B cell (primary cell): ENCODE measurements around the gene FAM3A. TPM values are rescaled to one million over a fixed set of nuclear protein-coding genes. Genes with fewer than 3 reads are reported as not detected.

Source experiments
- ATAC-seq: fragments of 200-7000 bp; cut with Tn5 transposase; one replicate; pipeline ENCODE4 v1.10.0; 2021; ENCODE audit warnings: low read depth, mild to moderate bottlenecking, moderate number of reproducible peaks, moderate library complexity
- CTCF ChIA-PET: fragments of 350-600 bp; sonication (Branson Sonifier 250); formaldehyde crosslinking; loops from one replicate; lab custom pipeline; 2021; ENCODE audit warnings: antibody characterized with exemption, inconsistent platforms; lab: Charles Lee
- POLR2A ChIA-PET: fragments of 350-600 bp; sonication (Branson Sonifier 250); formaldehyde crosslinking; loops from one replicate; lab custom pipeline; 2021; ENCODE audit warnings: antibody characterized with exemption; lab: Charles Lee
- DNase-seq: peaks from one replicate; pipeline ENCODE4 v3.0.0; 2013
- H2AFZ ChIP-seq: 2 replicates; pipeline ENCODE4 v1.6.1; 2012; ENCODE audit warnings: mild to moderate bottlenecking, low read depth, low read length; ENCODE audit not compliant: insufficient read depth, poor library complexity, severe bottlenecking
- H3K27ac ChIP-seq, 2 donors: 1 replicate in 1 of 2; 2 replicates in 1 of 2; pipeline ENCODE4 v1.5.1; 2012 to 2013; ENCODE audit warnings: low read length in 2 of 2, mild to moderate bottlenecking in 2 of 2, moderate library complexity in 1 of 2
- H3K27me3 ChIP-seq, 4 experiments: fragments of 200-600 bp in 1 of 4; sonication (generic) in 1 of 4; replicated peaks in 1 of 4; 1 replicate in 2 of 4; 2 replicates in 2 of 4; pipeline versions ENCODE4 v1.6.1 to v1.7.0; 2013 to 2016; ENCODE audit warnings: low read length in 3 of 4, mild to moderate bottlenecking in 2 of 4, mixed read lengths in 1 of 4, moderate library complexity in 1 of 4; ENCODE audit not compliant: insufficient read depth in 4 of 4, control insufficient read depth in 3 of 4; ENCODE audit errors: control extremely low read depth in 1 of 4
- H3K36me3 ChIP-seq, 2 experiments: replicated peaks in 1 of 2; 1 replicate in 1 of 2; 2 replicates in 1 of 2; pipeline versions ENCODE4 v1.6.1 to v1.7.1; 2013; ENCODE audit warnings: low read length in 1 of 2; ENCODE audit not compliant: insufficient read depth in 2 of 2, control insufficient read depth in 1 of 2; ENCODE audit errors: control extremely low read depth in 1 of 2, extremely low read depth in 1 of 2
- H3K4me1 ChIP-seq, 2 donors: fragments of 200-600 bp in 1 of 2; sonication (generic) in 1 of 2; 1 replicate in 1 of 2; 2 replicates in 1 of 2; pipeline versions ENCODE4 v1.5.1 to v1.6.1; 2013 to 2017; ENCODE audit warnings: low read length in 2 of 2; ENCODE audit not compliant: control insufficient read depth in 2 of 2, insufficient read depth in 2 of 2
- H3K4me2 ChIP-seq: replicated peaks from 2 replicates; pipeline ENCODE3; 2012; ENCODE audit warnings: mild to moderate bottlenecking, low read depth, low read length; ENCODE audit not compliant: poor library complexity, severe bottlenecking
- H3K4me3 ChIP-seq, 5 experiments: fragments of 200-600 bp in 1 of 5; sonication (generic) in 1 of 5; 1 replicate in 3 of 5; 2 replicates in 2 of 5; pipeline versions ENCODE4 v1.5.1 to v1.7.0; 2011 to 2016; ENCODE audit warnings: low read length in 4 of 5, mild to moderate bottlenecking in 4 of 5, low read depth in 2 of 5, control low read depth in 1 of 5, moderate library complexity in 1 of 5; ENCODE audit not compliant: insufficient read depth in 1 of 5; ENCODE audit errors: control extremely low read depth in 1 of 5, extremely low read depth in 1 of 5
- H3K79me2 ChIP-seq: fragments of 200-600 bp; sonication (generic); one replicate; pipeline ENCODE4 v1.6.0; 2016; ENCODE audit warnings: low read length; ENCODE audit not compliant: control insufficient read depth, insufficient read depth
- H3K9ac ChIP-seq: fragments of 200-600 bp; sonication (generic); 2 replicates; pipeline ENCODE4 v1.6.1; 2017; ENCODE audit warnings: mild to moderate bottlenecking, low read length, moderate library complexity
- H3K9me3 ChIP-seq, 3 donors: one replicate each; pipeline versions ENCODE4 v1.6.1 to v1.7.1; 2013; ENCODE audit warnings: low read length in 2 of 3; ENCODE audit not compliant: control insufficient read depth in 2 of 3, insufficient read depth in 1 of 3; ENCODE audit errors: control extremely low read depth in 1 of 3
- H4K20me1 ChIP-seq: 2 replicates; pipeline ENCODE4 v1.6.0; 2012; ENCODE audit warnings: mild to moderate bottlenecking, low read length; ENCODE audit not compliant: insufficient read depth, control insufficient read depth, poor library complexity, severe bottlenecking
- H3K27ac Mint-ChIP-seq: one replicate; pipeline ENCODE4 v1.8.0; 2021; ENCODE audit warnings: mixed read lengths
- H3K27me3 Mint-ChIP-seq: one replicate; pipeline ENCODE4 v1.8.0; 2021; ENCODE audit warnings: mixed read lengths
- H3K4me1 Mint-ChIP-seq: one replicate; pipeline ENCODE4 v1.8.0; 2021; ENCODE audit warnings: mixed read lengths
- H3K4me3 Mint-ChIP-seq: one replicate; pipeline ENCODE4 v1.8.0; 2021; ENCODE audit warnings: mixed read lengths
- H3K9me3 Mint-ChIP-seq: one replicate; pipeline ENCODE4 v1.8.0; 2022; ENCODE audit warnings: mixed read lengths; ENCODE audit not compliant: insufficient read depth
- EZH2 ChIP-seq: IDR thresholded peaks from 2 replicates; pipeline ENCODE4 v1.6.1; 2012; ENCODE audit warnings: borderline replicate concordance, low read depth, mild to moderate bottlenecking, moderate library complexity, low read length; ENCODE audit not compliant: insufficient read depth, poor library complexity, severe bottlenecking
- WGBS: methylation state at CpG from one replicate; pipeline ENCODE4 v1.1.5; 2013; ENCODE audit warnings: missing lambda C conversion rate; ENCODE audit not compliant: insufficient coverage; 5-methylcytosine and 5-hydroxymethylcytosine counted together
- intact Hi-C: fragments of 100-400 bp; cut with micrococcal nuclease; formaldehyde crosslinking; loops from one replicate; pipeline ENCODE4 v1.10.0; 2022
- polyA plus RNA-seq: library from polyadenylated mRNA; depleted of rRNA; stranded (reverse); fragments of >200 nt; gene quantifications from 2 replicates; pipeline ENCODE4 v1.2.3, GENCODE V29; 2012
- total RNA-seq, 2 donors: library from RNA; stranded (reverse); fragments of 120-200 nt in 1 of 2; gene quantifications; 1 replicate in 1 of 2; 2 replicates in 1 of 2; pipeline versions ENCODE4 v1.2.3 to v1.2.4, GENCODE V29; 2013 to 2022
- TF ChIP-seq, protein P1 (sequence below): fragments of 200-600 bp; IDR thresholded peaks from one replicate; pipeline ENCODE4 v1.8.0; 2022; ENCODE audit warnings: antibody characterized with exemption, mild to moderate bottlenecking

The FAM3A gene
- total and polyA plus RNA-seq, 2 donors (not counting 1 experiment from before 2014, with no cell fraction given), result 39.6 to 59.4 TPM

DNA sequence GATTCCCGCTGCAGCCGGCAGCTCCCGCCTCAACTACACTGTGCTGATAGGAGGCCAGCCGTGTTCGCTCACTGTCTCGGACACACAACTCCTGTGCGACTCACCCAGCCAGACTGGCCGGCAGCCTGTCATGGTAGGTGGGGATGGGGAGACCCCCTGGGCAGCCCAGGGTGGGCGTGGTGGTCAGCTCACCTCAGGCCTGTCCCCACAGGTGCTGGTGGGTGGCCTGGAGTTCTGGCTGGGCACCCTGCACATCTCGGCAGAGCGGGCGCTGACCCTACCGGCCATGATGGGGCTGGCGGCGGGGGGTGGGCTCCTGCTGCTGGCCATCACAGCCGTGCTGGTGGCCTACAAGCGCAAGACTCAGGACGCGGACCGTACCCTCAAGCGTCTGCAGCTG is 48.5 kb downstream of the FAM3A start:
- POLR2A ChIA-PET, result no interaction called here
- CTCF ChIA-PET, result no interaction called here
- no peak for ATAC-seq
- H3K4me3 ChIP-seq, result no peak overlapping the region
- H3K9ac ChIP-seq, result no peak overlapping the region
- Mint-ChIP-seq H3K27ac (no peak overlapping the region), H3K27me3 (no peaks in the 10 kb centered on the region), H3K4me1 (no peaks in the 10 kb centered on the region), H3K9me3 (no peaks in the 10 kb centered on the region), H3K4me3 (no peak overlapping the region)
- TF ChIP-seq EZH2, result no peak
- TF ChIP-seq, protein P1, sequence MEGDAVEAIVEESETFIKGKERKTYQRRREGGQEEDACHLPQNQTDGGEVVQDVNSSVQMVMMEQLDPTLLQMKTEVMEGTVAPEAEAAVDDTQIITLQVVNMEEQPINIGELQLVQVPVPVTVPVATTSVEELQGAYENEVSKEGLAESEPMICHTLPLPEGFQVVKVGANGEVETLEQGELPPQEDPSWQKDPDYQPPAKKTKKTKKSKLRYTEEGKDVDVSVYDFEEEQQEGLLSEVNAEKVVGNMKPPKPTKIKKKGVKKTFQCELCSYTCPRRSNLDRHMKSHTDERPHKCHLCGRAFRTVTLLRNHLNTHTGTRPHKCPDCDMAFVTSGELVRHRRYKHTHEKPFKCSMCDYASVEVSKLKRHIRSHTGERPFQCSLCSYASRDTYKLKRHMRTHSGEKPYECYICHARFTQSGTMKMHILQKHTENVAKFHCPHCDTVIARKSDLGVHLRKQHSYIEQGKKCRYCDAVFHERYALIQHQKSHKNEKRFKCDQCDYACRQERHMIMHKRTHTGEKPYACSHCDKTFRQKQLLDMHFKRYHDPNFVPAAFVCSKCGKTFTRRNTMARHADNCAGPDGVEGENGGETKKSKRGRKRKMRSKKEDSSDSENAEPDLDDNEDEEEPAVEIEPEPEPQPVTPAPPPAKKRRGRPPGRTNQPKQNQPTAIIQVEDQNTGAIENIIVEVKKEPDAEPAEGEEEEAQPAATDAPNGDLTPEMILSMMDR, result no peak
- no peaks in the 10 kb centered on the region for H3K27me3 ChIP-seq
- no peak overlapping the region for H2AFZ ChIP-seq
- H3K9me3 ChIP-seq, result no peaks in the 10 kb centered on the region
- no peaks in the 10 kb centered on the region for H4K20me1 ChIP-seq
- H3K4me2 ChIP-seq, result no peak overlapping the region
- H3K36me3 ChIP-seq, result peaks cover 0 to 35% of the 10 kb centered on the region in 2 experiments
- intact Hi-C loops, result no loop called here
- WGBS, result 99% methylated on average over 13 of the region's 21 CpGs
- no peaks in the 10 kb centered on the region for H3K4me1 ChIP-seq
- no peaks in the 10 kb centered on the region for H3K79me2 ChIP-seq
- H3K27ac ChIP-seq, result no peak overlapping the region
- DNase-seq, result no peak

DNA sequence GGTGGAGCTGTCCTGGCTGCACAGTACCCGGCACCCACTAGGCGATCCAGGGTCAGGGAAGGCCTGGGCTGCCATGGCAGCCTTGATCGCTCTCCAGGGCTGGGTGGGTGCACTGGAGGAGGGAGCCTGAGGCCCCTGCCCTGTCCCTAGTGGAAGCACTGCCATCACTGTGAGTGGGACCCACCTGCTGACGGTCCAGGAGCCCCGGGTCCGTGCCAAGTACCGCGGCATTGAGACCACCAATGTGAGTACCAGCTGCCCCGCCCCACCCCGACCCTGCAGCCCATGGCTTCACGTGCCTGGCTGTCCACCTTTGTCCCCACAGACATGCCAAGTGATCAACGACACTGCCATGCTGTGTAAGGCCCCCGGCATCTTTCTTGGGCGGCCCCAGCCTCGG is 49.1 kb downstream of the FAM3A start:
- Mint-ChIP-seq H3K4me3 (no peak overlapping the region), H3K27me3 (no peaks in the 10 kb centered on the region), H3K9me3 (no peaks in the 10 kb centered on the region), H3K27ac (no peak overlapping the region), H3K4me1 (no peaks in the 10 kb centered on the region)
- Histone ChIP-seq H2AFZ (no peak overlapping the region), H3K79me2 (no peaks in the 10 kb centered on the region), H3K9ac (no peak overlapping the region), H3K9me3 (no peaks in the 10 kb centered on the region), H4K20me1 (no peaks in the 10 kb centered on the region), H3K4me3 (no peak overlapping the region), H3K27ac (no peak overlapping the region), H3K27me3 (no peaks in the 10 kb centered on the region), H3K4me1 (no peaks in the 10 kb centered on the region), H3K36me3 (peaks cover 0 to 35% of the 10 kb centered on the region in 2 experiments), H3K4me2 (no peak overlapping the region)
- TF ChIP-seq EZH2, result no peak
- TF ChIP-seq, protein P1, result no peak
- WGBS, result 96% methylated on average over 13 of the region's 15 CpGs
- ATAC-seq (no peak), DNase-seq (no peak)
- intact Hi-C loops, result no loop called here
- ChIA-PET CTCF (no interaction called here), POLR2A (no interaction called here)
